K562 treated with DMSO at 1 percent for 48 hours (cell line): ENCODE data around the gene POLE. TPM values are rescaled to one million over a fixed set of nuclear protein-coding genes. Genes with fewer than 3 reads are reported as not detected.

Source experiments
- total RNA-seq: library from RNA; unstranded; fragments of 300-600 nt; gene quantifications from 2 replicates; pipeline ENCODE4 v1.2.3, GENCODE V29; 2022; ENCODE audit warnings: low replicate concordance; ENCODE audit errors: extremely low read depth

Gene POLE
- 283 TPM in 1 of 2 replicates, not detected in the other for total RNA-seq

GRCh38 chr12:132687211-132688164, at the start of gene POLE, which contains the start of gene PXMP2:
Gene POLE (minus strand): TSS chr12:132687342. CDS start chr12:132687315, 27 bp downstream.
Gene PXMP2 (plus strand): TSS chr12:132687587. CDS start chr12:132687671, 84 bp downstream.

GRCh38 chr12:132710405-132711079, 23.4 kb upstream of the POLE start, which contains the start of gene PGAM5:
Gene PGAM5 (plus strand): TSS chr12:132710842. CDS start chr12:132710877, 35 bp downstream.

GRCh38 chr12:132618683-132619043, 68.5 kb downstream of the POLE start, which contains the start of gene P2RX2:
Gene P2RX2 (plus strand): TSS chr12:132618776. CDS start chr12:132618817, 41 bp downstream.

GRCh38 chr12:132610051-132610759, 76.9 kb downstream of the POLE start, which contains the start of gene LRCOL1:
Gene LRCOL1 (minus strand): TSS chr12:132610582. CDS start chr12:132606251, 4,331 bp downstream.

Other genes with a start within 250 kb of the POLE start
- not detected in 2 replicates for gene FBRSL1, start 197.2 kb downstream of the POLE start, total RNA-seq
- gene LRCOL1, start 76.8 kb downstream of the POLE start, total RNA-seq: not detected in 2 replicates
- not detected in 2 replicates for gene P2RX2, start 68.6 kb downstream of the POLE start, total RNA-seq
- not detected in 2 replicates for gene PXMP2, start 245 bp upstream of the POLE start, total RNA-seq
- gene PGAM5, start 23.5 kb upstream of the POLE start, total RNA-seq: not detected in 2 replicates
- gene ANKLE2, start 74.5 kb upstream of the POLE start, total RNA-seq: not detected in 2 replicates
- gene GOLGA3, start 141.5 kb upstream of the POLE start, total RNA-seq: not detected in 2 replicates
- gene CHFR, start 200.3 kb upstream of the POLE start, total RNA-seq: not detected in 2 replicates